Stimulated activated CD8-positive, alpha-beta memory T cell treated with anti-CD3 and anti-CD28 coated beads, Interleukin-12 subunit alpha, Interleukin-12 subunit beta, amount 100 ng/mL, for 1 hour (primary cell): ENCODE data around the gene PELO.

Source experiments
- DNase-seq: peaks from one replicate; pipeline ENCODE4 v3.0.0-alpha.2; 2020; ENCODE audit warnings: low read depth

Gene PELO

GRCh38 chr5:52829664-52830063, 41.9 kb downstream of the PELO start:
- DNase-seq: no peak

DNA sequence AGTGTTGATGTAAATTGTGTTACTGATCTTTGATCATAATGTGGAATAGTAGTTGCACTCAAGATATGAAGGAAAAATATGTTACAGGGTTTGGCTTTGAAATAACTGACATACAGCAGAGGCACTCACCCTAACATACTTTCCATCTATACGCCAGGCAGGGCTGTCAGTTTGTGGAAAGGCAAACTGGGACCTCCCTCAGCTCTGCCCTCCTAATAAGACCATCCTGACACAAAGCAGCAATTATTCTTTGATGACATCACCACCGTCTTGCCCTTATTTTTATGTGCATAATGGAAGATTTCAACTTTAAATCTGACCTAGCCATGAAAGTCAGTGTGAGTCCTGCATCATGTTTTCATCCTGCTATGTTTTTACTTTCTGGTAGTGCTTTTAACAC, 42.9 kb downstream of the PELO start:
- DNase-seq: no peak

DNA sequence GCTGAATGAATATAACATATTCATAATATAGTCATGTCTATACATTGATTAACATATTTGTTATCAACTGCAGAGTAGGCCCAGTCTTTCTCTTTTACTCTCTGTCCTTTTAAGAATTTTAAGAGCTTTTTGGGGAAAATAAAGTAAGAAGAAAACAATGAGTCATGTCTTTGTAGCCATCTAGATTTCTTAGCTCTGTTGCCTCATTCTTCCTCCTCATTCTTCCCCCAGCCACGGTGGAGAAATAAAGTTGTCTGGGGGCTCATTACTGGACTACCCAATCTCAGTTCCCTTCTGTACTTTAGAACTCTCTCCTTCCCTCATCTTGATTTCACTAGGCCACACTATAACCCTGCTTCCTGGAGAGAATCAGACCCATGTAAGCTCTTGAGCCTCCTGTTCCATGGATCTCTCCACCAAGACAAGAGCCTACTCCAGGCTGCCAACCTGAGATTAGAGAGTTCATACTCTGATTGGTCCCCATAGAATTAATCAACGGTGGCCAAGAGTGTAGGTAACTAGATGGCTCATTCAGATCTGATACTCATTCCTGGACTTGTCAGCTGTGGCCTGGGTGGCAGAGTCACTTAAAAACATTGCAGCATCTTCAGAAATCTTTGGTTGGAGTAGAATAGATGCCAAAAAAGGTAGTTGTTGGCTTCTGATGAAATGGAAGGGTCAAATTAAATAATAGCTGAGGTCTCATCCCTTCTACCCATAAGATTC, 44.2 kb downstream of the PELO start:
- DNase-seq: no peak

DNA sequence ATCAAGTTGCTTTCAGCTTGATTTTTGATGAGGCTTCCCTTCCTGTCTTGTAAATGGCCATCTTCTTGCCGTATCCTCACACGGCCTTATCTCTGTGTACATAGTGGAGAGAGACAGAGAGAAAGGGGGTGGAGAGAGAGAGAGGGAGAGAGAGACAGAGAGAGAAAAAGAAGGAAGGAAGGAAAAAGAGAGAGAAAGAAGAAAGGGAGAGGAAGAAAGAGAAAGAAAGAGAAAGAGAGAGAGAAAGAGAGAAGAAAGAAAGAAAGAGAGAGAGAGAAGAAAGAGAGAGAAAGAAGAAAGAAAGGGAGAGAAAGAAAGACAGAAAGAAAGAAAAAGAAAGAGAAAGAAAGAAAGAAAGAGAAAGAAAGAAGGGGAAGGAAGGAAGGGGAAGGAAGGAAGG, 46.6 kb downstream of the PELO start:
- no peak for DNase-seq

DNA sequence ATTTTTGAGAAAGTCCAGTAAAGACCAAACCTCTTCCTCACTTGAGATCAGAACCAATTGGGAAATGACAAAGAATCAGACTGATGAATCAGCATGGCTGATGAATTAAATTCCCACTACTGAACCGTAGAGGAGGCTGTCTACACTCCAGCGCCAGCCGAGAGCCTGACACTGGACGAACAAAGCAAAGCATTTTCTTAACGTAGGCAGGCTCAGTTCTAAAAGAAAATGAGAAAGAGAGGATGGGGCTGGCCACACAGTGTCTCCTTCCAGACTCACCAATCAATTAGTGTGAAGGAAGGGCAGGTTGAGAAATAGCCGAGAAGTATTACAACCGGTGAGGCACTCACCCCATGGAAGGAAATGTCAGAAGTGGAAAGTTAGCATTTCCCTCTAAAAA, 49.4 kb downstream of the PELO start:
- DNase-seq: no peak
